Chondrocyte (in vitro differentiated cells): ENCODE results near the gene NECAP2. TPM values are rescaled to one million over a fixed set of nuclear protein-coding genes. Genes with fewer than 3 reads are reported as not detected.

Source experiments
- DNase-seq: peaks from one replicate; pipeline ENCODE4 v3.0.0; 2021; ENCODE audit warnings: mixed read lengths, low spot score
- H3K27ac Mint-ChIP-seq: one replicate; pipeline ENCODE4 v1.8.0; 2021; ENCODE audit warnings: mild to moderate bottlenecking, moderate library complexity, mixed read lengths; ENCODE audit not compliant: unreplicated experiment
- H3K27me3 Mint-ChIP-seq: 2 replicates; pipeline ENCODE4 v1.8.0; 2021; ENCODE audit warnings: low read depth, mixed read lengths
- H3K36me3 Mint-ChIP-seq: 2 replicates; pipeline ENCODE4 v1.8.0; 2021; ENCODE audit warnings: low read depth, mixed read lengths
- H3K4me1 Mint-ChIP-seq: 2 replicates; pipeline ENCODE4 v1.8.0; 2021; ENCODE audit warnings: low read depth, mild to moderate bottlenecking, mixed read lengths
- H3K4me3 Mint-ChIP-seq: one replicate; pipeline ENCODE4 v1.8.0; 2021; ENCODE audit warnings: mild to moderate bottlenecking, moderate library complexity, mixed read lengths; ENCODE audit not compliant: unreplicated experiment
- H3K9me3 Mint-ChIP-seq: 2 replicates; pipeline ENCODE4 v1.8.0; 2021; ENCODE audit warnings: low read depth, mixed read lengths
- CTCF ChIP-seq: fragments of 200-600 bp; sonication (generic); IDR thresholded peaks from 2 replicates; pipeline ENCODE4 v1.5.0; 2021; ENCODE audit warnings: antibody characterized with exemption, mild to moderate bottlenecking, moderate library complexity
- total RNA-seq: library from RNA; stranded (reverse); gene quantifications from 3 replicates; pipeline ENCODE4 v1.2.1, GENCODE V29; 2021

Gene NECAP2
- total RNA-seq, 1 donor from 2014 or later: 51.7 TPM

GRCh38 chr1:16438516-16438915 is 2.0 kb upstream of the NECAP2 start:
- DNase-seq: no peak

GRCh38 chr1:16438924-16439323 is 1.6 kb upstream of the NECAP2 start:
- Mint-ChIP-seq H3K4me1 (peaks cover 25% of the 10 kb centered on the region), H3K27me3 (no peaks in the 10 kb centered on the region), H3K27ac (no peak overlapping the region), H3K36me3 (no peaks in the 10 kb centered on the region), H3K4me3 (no peak overlapping the region), H3K9me3 (no peaks in the 10 kb centered on the region)
- no peak for TF ChIP-seq CTCF
- DNase-seq: no peak

More at GRCh38 chr1:16438516-16438915, 2.0 kb upstream of the NECAP2 start:
- Mint-ChIP-seq H3K36me3 (no peaks in the 10 kb centered on the region), H3K27me3 (no peaks in the 10 kb centered on the region), H3K4me1 (peaks cover 22% of the 10 kb centered on the region), H3K4me3 (no peak overlapping the region), H3K9me3 (no peaks in the 10 kb centered on the region), H3K27ac (no peak overlapping the region)
- TF ChIP-seq CTCF: no peak

DNA sequence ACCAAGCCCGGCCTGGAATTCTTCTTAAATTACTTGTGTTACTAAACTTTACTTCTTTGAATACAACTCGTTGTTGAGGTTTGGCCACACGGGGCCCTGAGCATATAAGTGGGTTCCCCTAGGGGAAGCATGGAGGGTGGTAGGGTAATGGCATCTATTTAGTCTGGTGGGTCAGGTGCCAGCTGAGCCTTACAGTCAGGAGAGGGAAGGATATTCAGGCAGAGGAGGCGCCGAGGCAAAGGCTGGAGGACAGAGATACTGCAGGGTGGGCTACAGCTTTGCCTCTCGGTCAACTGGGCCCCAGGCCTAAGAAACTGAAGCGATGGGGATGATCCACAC is 424 bp upstream of the NECAP2 start:
- TF ChIP-seq CTCF: no peak

GRCh38 chr1:16441282-16441665 is 750 bp downstream of the NECAP2 start:
- Mint-ChIP-seq H3K27ac (peak overlapping the region; percentile 90), H3K27me3 (no peaks in the 10 kb centered on the region), H3K36me3 (peaks cover 4% of the 10 kb centered on the region), H3K4me3 (peak overlapping the region; percentile 91), H3K9me3 (no peaks in the 10 kb centered on the region), H3K4me1 (peaks cover 25% of the 10 kb centered on the region)
- TF ChIP-seq CTCF: no peak
- no peak for DNase-seq

More for the DNA sequence above, 424 bp upstream of the NECAP2 start:
- peaks cover 4% of the 10 kb centered on the region for H3K36me3 Mint-ChIP-seq
- no peaks in the 10 kb centered on the region for H3K9me3 Mint-ChIP-seq
- no peaks in the 10 kb centered on the region for H3K27me3 Mint-ChIP-seq
- peaks cover 25% of the 10 kb centered on the region for H3K4me1 Mint-ChIP-seq
- H3K27ac Mint-ChIP-seq: peak overlapping the region; percentile 90
- H3K4me3 Mint-ChIP-seq: peak overlapping the region; percentile 91
- DNase-seq: no peak

GRCh38 chr1:16442265-16442664 is 1.7 kb downstream of the NECAP2 start:
- Mint-ChIP-seq H3K4me1 (peaks cover 25% of the 10 kb centered on the region), H3K27ac (peak overlapping the region; percentile 90), H3K27me3 (no peaks in the 10 kb centered on the region), H3K4me3 (peak overlapping the region; percentile 91), H3K9me3 (no peaks in the 10 kb centered on the region), H3K36me3 (peaks cover 4% of the 10 kb centered on the region)
- no peak for TF ChIP-seq CTCF
- no peak for DNase-seq
